NOMO-1 treated with DMSO at 0.1 percent for 48 hours (cell line): Measurements from ENCODE around the gene CTNS.
"Not testable (repeated sequence)": the region's sequence is repeated elsewhere in the genome, so short reads cannot be mapped to it uniquely, and the experiment has no call there.

ENCODE experiments used
- DNase-seq: peaks from one replicate; lab custom pipeline; 2025; ENCODE audit not compliant: unreplicated experiment; lab: John Stamatoyannopoulos, UW

CTNS gene

DNA sequence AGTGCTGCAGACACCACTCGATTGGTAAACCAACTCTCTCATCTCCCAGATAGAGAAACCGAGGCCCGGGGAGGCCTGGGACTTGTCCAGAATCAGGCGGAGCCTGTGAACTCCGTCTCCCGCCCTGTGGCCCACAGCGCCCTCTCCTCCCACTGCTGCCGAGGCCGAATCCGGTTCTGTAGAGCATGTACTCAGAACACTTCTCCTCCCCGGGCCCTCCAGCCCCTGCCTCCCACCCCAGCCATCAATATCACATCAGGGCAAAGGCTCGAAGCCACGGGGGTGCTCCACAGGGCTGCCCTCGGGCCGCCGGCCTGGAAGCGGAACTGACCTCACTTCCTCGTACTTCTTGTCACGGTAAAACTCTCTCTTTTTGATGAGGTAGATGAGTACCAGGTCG lies 45.0 kb downstream of the CTNS start:
- DNase-seq, result no peak

GRCh38 chr17:3682033-3682432 lies 45.5 kb downstream of the CTNS start:
- DNase-seq, result no peak

GRCh38 chr17:3683054-3683511 lies 46.5 kb downstream of the CTNS start:
- peak; percentile 36 for DNase-seq

GRCh38 chr17:3685174-3685573 lies 48.6 kb downstream of the CTNS start:
- no peak for DNase-seq

DNA sequence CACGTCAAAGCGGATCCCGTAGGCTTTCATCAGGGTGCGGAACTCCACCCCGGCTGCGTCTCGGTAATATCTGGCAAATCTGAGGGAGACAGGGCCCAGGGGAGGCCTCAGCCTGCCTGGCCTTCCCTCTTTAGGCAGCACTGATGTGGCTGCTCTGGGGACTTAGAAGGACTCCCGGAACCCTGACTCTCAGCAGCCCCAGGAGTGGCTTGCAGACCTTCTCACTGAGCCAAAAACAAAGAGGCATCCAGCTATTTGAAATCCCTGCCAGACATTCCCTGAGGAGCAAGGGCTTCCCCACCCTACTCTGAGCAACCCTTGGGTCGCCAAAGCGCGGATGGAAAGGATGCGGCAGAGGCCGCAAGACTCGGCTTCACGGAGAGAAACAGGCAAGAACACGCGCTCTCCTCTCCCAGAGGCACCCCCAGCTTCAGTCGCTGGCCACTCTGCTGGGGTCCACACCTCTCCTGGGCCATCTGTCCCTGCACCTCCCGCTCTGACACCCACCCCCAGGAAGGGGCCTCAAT lies 51.5 kb downstream of the CTNS start:
- DNase-seq, result no peak

DNA sequence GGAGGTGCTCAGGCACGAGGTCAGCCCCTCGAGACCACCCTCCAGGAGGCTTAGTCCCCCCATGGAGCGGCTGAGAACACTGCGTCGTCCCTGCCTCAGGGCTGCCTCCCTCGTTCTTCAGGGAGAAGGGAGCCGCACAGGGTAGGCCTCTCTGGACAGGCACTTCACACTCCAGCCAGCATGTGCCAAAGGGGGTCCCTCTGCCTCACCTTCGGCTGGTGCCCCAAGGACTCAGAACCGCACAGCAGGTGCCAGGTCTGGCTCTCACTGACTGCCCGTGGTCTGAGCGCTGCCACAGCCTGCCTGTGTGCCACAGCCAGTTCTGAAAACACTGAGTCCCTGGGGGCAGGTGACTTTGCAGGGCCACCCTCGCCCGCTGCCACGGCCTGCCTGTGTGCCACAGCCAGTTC lies 52.3 kb downstream of the CTNS start:
- DNase-seq, result no peak

GRCh38 chr17:3689262-3690093 lies 52.9 kb downstream of the CTNS start:
- DNase-seq, result no peak

- DNase-seq, result no peak
These were observed 53.6 kb downstream of the CTNS start for GRCh38 chr17:3690094-3690715.

DNA sequence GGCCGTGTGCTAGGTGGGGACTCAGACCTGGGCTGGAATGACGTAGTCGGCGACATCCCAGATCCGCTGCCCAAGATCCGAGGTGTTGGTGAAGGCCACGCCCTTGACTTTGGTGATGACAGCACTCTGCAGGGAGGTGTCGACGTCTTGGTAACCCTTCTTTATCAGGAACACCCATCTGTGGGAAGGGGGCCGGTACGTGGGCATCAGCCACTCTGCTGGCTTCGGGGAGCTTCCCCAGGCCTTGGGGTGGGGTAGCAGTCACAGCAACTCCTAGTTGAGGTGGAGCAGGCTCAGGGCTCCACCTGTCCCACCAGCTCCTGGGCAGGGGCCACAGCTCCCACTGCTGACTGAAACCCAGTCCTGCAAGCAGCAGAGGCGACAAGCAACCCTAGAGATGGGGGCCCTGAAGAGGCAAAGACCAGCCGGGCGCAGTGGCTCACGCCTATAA lies 55.1 kb downstream of the CTNS start:
- DNase-seq, result no peak

- no peak for DNase-seq
These were observed 55.8 kb downstream of the CTNS start for GRCh38 chr17:3692346-3692745.

DNA sequence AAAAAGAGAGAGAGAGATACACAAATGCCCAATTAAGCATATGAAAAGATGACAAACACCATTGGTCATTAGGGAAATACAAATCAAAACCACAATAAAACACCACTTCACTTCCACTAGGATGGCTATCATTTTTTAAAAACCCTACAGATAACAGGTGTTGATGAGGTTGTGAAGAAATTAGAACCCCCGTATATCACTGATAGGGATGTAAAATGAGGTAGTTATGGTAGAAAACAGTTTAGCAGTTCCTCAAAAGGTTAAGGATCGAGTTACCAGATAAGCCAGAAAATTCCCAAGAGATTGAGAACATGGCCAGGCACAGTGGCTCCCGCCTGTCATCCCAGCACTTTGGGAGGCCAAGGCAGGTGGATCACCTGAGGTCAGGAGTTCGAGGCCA lies 56.6 kb downstream of the CTNS start:
- DNase-seq, result no peak

- no peak for DNase-seq
These were observed 57.3 kb downstream of the CTNS start for GRCh38 chr17:3693829-3694231.

GRCh38 chr17:3695129-3695722 lies 58.7 kb downstream of the CTNS start:
- no peak for DNase-seq

GRCh38 chr17:3695723-3696411 lies 59.3 kb downstream of the CTNS start, which contains the start of gene P2RX5:
P2RX5 (minus strand) TSS chr17:3696155; CDS start chr17:3696005, 150 bp downstream.
- peak; percentile 13 for DNase-seq

DNA sequence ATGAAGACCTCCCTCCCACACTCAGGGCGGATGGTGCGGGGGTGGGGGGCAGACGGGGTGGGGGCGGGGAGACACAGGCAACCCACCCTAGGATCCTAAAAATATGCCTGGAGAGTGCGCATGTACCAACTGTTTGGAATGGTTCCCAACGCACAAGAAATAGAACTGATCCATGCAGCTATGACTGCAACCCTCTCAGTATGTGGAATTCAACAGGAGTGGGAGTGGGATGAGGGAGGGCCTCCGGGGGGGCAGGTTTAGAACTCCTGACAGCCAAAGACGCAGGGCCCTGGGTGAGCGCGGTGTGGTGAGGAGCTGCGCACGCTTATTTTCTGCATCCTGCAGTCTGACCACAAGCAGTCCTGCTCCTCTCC lies 60.5 kb downstream of the CTNS start:
- DNase-seq, result no peak

DNA sequence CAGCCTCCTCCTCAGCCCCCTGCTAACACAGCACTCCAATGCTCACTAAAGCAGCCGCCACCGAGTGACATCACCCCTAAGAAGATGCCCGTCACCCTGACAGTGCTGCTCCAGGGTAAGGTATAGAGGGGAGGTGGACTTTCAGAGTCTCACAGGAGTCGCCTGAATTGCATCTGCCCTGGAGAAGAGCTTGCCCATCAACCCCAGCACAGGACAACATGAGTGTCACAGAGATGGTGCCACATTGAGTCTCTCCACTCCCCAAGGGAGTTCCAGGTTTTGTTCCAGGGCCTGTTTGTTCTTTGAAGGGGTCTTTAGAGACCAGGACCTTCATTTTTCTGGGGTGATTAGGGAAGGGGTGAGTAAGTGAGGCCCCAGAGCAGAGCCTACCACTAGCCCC lies 61.6 kb downstream of the CTNS start:
- DNase-seq, result no peak

GRCh38 chr17:3699951-3700350 lies 63.4 kb downstream of the CTNS start:
- DNase-seq, result no peak

GRCh38 chr17:3702041-3702539 lies 65.5 kb downstream of the CTNS start:
- not testable (repeated sequence) for DNase-seq

DNA sequence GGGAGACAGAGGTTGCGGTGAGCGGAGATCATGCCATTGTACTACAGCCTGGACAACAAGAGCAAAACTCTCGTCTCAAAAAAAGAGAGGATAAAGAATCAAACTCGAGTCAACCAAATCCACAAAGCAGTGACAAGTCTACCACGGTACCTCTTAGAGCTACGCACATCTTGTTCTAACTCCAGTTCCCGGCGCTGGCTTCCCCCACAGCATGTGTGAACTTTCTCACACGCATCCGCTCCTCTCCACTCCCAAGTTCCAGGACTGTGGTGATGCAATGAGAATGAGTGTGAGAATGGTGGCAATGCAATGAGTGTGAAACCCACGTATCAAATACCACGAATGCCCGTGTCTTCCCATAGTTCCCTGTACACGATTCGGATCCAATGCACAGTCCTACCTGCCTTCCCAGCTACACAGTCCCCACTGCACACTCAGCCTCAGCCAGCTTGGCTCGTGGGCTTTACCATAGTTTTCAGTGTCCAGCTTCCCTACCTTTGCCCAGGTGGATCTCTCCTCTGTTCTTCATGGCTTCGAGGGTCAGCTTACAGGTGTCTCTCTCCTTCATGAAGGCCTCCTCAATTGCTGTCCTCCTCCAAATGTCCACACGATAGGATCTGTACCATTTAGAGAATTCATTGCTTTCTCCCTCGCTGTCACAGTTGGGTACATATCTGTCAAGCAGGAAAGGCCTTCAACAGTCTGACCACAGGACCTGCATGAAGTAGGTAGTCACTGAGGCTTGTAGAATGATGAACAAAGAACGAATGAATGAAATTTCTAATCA lies 68.6 kb downstream of the CTNS start:
- no peak for DNase-seq

DNA sequence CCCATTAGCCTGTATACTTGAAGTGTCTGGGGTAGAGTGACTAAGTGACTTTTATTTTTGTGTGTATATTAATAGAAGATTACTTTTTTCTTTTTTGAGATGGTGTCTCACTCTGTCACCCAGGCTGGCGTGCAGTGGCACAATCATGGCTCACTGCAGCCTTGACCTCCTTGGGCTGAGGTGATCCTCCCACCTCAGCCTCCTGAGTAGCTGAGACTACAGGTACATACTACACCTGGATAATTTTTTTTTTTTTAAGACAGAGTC lies 69.1 kb downstream of the CTNS start:
- not testable (repeated sequence) for DNase-seq
